IMR-90 (cell line): ENCODE results near the gene SENP5. TPM values are rescaled to one million over a fixed set of nuclear protein-coding genes. Genes with fewer than 3 reads are reported as not detected.
A peak's percentile ranks its signal among the peaks of the same experiment; 100 is the strongest.

Source experiments
- ATAC-seq: fragments of 200-7000 bp; cut with Tn5 transposase; 2 replicates; pipeline ENCODE4 v1.9.1; 2020; ENCODE audit warnings: low read depth, mild to moderate bottlenecking, moderate library complexity
- BruUV-seq: library from RNA; stranded (reverse); fragments of 400-500 nt; replicated peaks from 2 replicates; lab custom pipeline; 2021; lab: Mats Ljungman, UMichigan
- CTCF ChIA-PET: fragments of 300-600 bp; formaldehyde crosslinking; extraction: SDS; loops from one replicate; lab custom pipeline; 2021; ENCODE audit warnings: antibody characterized with exemption; lab: Yijun Ruan, JAX
- POLR2A ChIA-PET: fragments of 300-600 bp; sonication (Branson Sonifier 250); formaldehyde crosslinking; loops from one replicate; lab custom pipeline; 2022; ENCODE audit warnings: antibody characterized with exemption; ENCODE audit not compliant: unreplicated experiment; lab: Charles Lee
- DNase-seq: peaks from one replicate; pipeline ENCODE4 v3.0.0; 2013
- H2AFZ ChIP-seq: replicated peaks from 2 replicates; pipeline ENCODE3; 2013; ENCODE audit warnings: low read length, mild to moderate bottlenecking; ENCODE audit not compliant: poor library complexity
- H2AK5ac ChIP-seq: 2 replicates; pipeline ENCODE4 v1.6.1; 2013; ENCODE audit warnings: low read depth, low read length, inconsistent platforms
- H2AK9ac ChIP-seq: replicated peaks from 2 replicates; pipeline ENCODE3; 2013; ENCODE audit warnings: mild to moderate bottlenecking, low read depth, low read length, moderate library complexity; ENCODE audit not compliant: poor library complexity
- H2BK120ac ChIP-seq: 2 replicates; pipeline ENCODE4 v1.6.1; 2013; ENCODE audit warnings: low read depth, low read length, inconsistent platforms
- H2BK15ac ChIP-seq: 3 replicates; pipeline ENCODE4 v1.6.1; 2013; ENCODE audit warnings: low read depth, low read length, inconsistent platforms
- H2BK20ac ChIP-seq: 2 replicates; pipeline ENCODE4 v1.6.1; 2013; ENCODE audit warnings: low read depth, mild to moderate bottlenecking, inconsistent platforms, low read length, moderate library complexity
- H2BK5ac ChIP-seq: 2 replicates; pipeline ENCODE4 v1.6.1; 2013; ENCODE audit warnings: mild to moderate bottlenecking, low read depth, low read length, inconsistent platforms; ENCODE audit not compliant: poor library complexity, severe bottlenecking
- H3K14ac ChIP-seq: replicated peaks from 2 replicates; pipeline ENCODE4 v1.6.1; 2013; ENCODE audit warnings: low read depth, low read length, inconsistent platforms
- H3K18ac ChIP-seq: 2 replicates; pipeline ENCODE4 v1.6.1; 2013; ENCODE audit warnings: low read depth, low read length, control low read depth
- H3K23ac ChIP-seq: 2 replicates; pipeline ENCODE4 v1.6.1; 2013; ENCODE audit warnings: low read depth, low read length, inconsistent platforms
- H3K27ac ChIP-seq: 2 replicates; pipeline ENCODE4 v1.5.1; 2013; ENCODE audit warnings: mild to moderate bottlenecking, control low read depth, low read length; ENCODE audit not compliant: insufficient read depth
- H3K27me3 ChIP-seq: 2 replicates; pipeline ENCODE4 v1.6.1; 2013; ENCODE audit warnings: low read length; ENCODE audit not compliant: control insufficient read depth, insufficient read depth
- H3K36me3 ChIP-seq: 2 replicates; pipeline ENCODE4 v1.6.1; 2013; ENCODE audit warnings: low read length, mixed read lengths; ENCODE audit not compliant: control insufficient read depth, insufficient read depth
- H3K4ac ChIP-seq: 2 replicates; pipeline ENCODE4 v1.6.1; 2013; ENCODE audit warnings: low read depth, low read length, inconsistent platforms
- H3K4me1 ChIP-seq: 2 replicates; pipeline ENCODE4 v1.6.1; 2013; ENCODE audit warnings: low read length, mixed read lengths; ENCODE audit not compliant: control insufficient read depth, insufficient read depth
- H3K4me2 ChIP-seq: 2 replicates; pipeline ENCODE4 v1.6.1; 2013; ENCODE audit warnings: low read depth, mild to moderate bottlenecking, control low read depth, low read length, moderate library complexity
- H3K4me3 ChIP-seq: 2 replicates; pipeline ENCODE4 v1.5.1; 2013; ENCODE audit warnings: low read depth, mild to moderate bottlenecking, control low read depth, low read length, moderate library complexity; ENCODE audit not compliant: insufficient read depth
- H3K56ac ChIP-seq: 2 replicates; pipeline ENCODE4 v1.6.1; 2013; ENCODE audit warnings: low read length, inconsistent platforms; ENCODE audit not compliant: insufficient read depth; ENCODE audit errors: extremely low read depth
- H3K79me1 ChIP-seq, 2 experiments: 2 replicates each; pipeline ENCODE4 v1.6.1; 2013; ENCODE audit warnings: low read length in 2 of 2, inconsistent platforms in 1 of 2, low read depth in 1 of 2
- H3K9ac ChIP-seq: 2 replicates; pipeline ENCODE4 v1.6.1; 2013; ENCODE audit warnings: low read depth, low read length, control low read depth
- H3K9me1 ChIP-seq: 2 replicates; pipeline ENCODE4 v1.6.1; 2013; ENCODE audit warnings: low read length, inconsistent platforms; ENCODE audit not compliant: insufficient read depth
- H3K9me3 ChIP-seq: 2 replicates; pipeline ENCODE4 v1.6.1; 2013; ENCODE audit warnings: low read length; ENCODE audit not compliant: control insufficient read depth, insufficient read depth
- H4K20me1 ChIP-seq: 2 replicates; pipeline ENCODE4 v1.6.1; 2013; ENCODE audit warnings: low read length, inconsistent platforms; ENCODE audit not compliant: insufficient read depth
- H4K5ac ChIP-seq: 2 replicates; pipeline ENCODE4 v1.6.1; 2013; ENCODE audit warnings: mild to moderate bottlenecking, low read depth, low read length, control low read depth
- H4K8ac ChIP-seq, 2 experiments: 2 replicates each; pipeline ENCODE4 v1.6.1; 2013; ENCODE audit warnings: low read depth in 2 of 2, low read length in 2 of 2, control low read depth in 1 of 2, inconsistent platforms in 1 of 2
- H4K91ac ChIP-seq: 2 replicates; pipeline ENCODE4 v1.6.1; 2013; ENCODE audit warnings: low read depth, low read length, inconsistent platforms; ENCODE audit not compliant: insufficient read depth
- BHLHE40 ChIP-seq: fragments of 150-350 bp; IDR thresholded peaks from 2 replicates; pipeline ENCODE4 v1.6.1; 2016; ENCODE audit warnings: mild to moderate bottlenecking, low read depth, low read length
- CEBPB ChIP-seq: IDR thresholded peaks from 2 replicates; pipeline ENCODE4 v1.6.1; 2012; ENCODE audit warnings: low read depth, low read length, improper control_type of control experiment
- CTCF ChIP-seq: conservative IDR thresholded peaks from 2 replicates; pipeline ENCODE4 v1.5.1; 2012; ENCODE audit warnings: mild to moderate bottlenecking, low read depth, low read length, improper control_type of control experiment
- ELK1 ChIP-seq: fragments of 150-350 bp; IDR thresholded peaks from 2 replicates; pipeline ENCODE4 v1.6.1; 2016; ENCODE audit warnings: low read depth, mild to moderate bottlenecking, low read length, moderate library complexity, borderline replicate concordance
- FOS ChIP-seq: fragments of 150-350 bp; IDR thresholded peaks from 2 replicates; pipeline ENCODE4 v1.6.1; 2016; ENCODE audit warnings: low read depth, low read length
- MAZ ChIP-seq: IDR thresholded peaks from 2 replicates; pipeline ENCODE4 v1.6.1; 2012; ENCODE audit warnings: low read depth, mild to moderate bottlenecking, low read length, improper control_type of control experiment, moderate library complexity, borderline replicate concordance
- MXI1 ChIP-seq: IDR thresholded peaks from 2 replicates; pipeline ENCODE4 v1.6.1; 2012; ENCODE audit warnings: low read depth, mild to moderate bottlenecking, low read length, moderate library complexity, borderline replicate concordance
- NFE2L2 ChIP-seq: fragments of 150-350 bp; IDR thresholded peaks from 2 replicates; pipeline ENCODE4 v1.6.1; 2016; ENCODE audit warnings: low read depth, mild to moderate bottlenecking, low read length
- POLR2A ChIP-seq: IDR thresholded peaks from 2 replicates; pipeline ENCODE4 v1.6.1; 2012; ENCODE audit warnings: mild to moderate bottlenecking, low read depth, low read length
- RAD21 ChIP-seq: IDR thresholded peaks from 2 replicates; pipeline ENCODE4 v1.6.1; 2012; ENCODE audit warnings: low read length, improper control_type of control experiment
- RCOR1 ChIP-seq: IDR thresholded peaks from 2 replicates; pipeline ENCODE4 v1.6.1; 2012; ENCODE audit warnings: mild to moderate bottlenecking, low read length, improper control_type of control experiment; ENCODE audit not compliant: insufficient replicate concordance
- SMC3 ChIP-seq: fragments of 150-350 bp; IDR thresholded peaks from 2 replicates; pipeline ENCODE4 v1.6.1; 2016; ENCODE audit warnings: low read depth, mild to moderate bottlenecking, antibody characterized with exemption, low read length, moderate library complexity
- USF2 ChIP-seq: fragments of 150-350 bp; IDR thresholded peaks from 2 replicates; pipeline ENCODE4 v1.6.1; 2017; ENCODE audit warnings: mild to moderate bottlenecking, antibody characterized with exemption, low read length, low read depth
- WGBS, 2 experiments: methylation state at CpG; one replicate each; pipeline versions ENCODE4 v1.1.5 to v1.1.7; 2013; ENCODE audit warnings: missing lambda C conversion rate in 2 of 2; ENCODE audit not compliant: insufficient read length in 1 of 2; ENCODE audit errors: extremely low coverage in 2 of 2; 5-methylcytosine and 5-hydroxymethylcytosine counted together
- dilution Hi-C: fragments of 300-500 bp; cut with HindIII; formaldehyde crosslinking; loops from one replicate; pipeline ENCODE4 v1.14.3; 2018; ENCODE audit warnings: low sequenced_read_pairs; ENCODE audit not compliant: unreplicated experiment
- in situ Hi-C: fragments of 300-500 bp; cut with MboI; formaldehyde crosslinking; loops from 3 replicates; pipeline ENCODE4 v1.14.3; 2019; ENCODE audit warnings: low sequenced_read_pairs, inconsistent platforms, mixed read lengths
- intact Hi-C: fragments of 100-400 bp; cut with micrococcal nuclease; formaldehyde crosslinking; loops from 2 replicates; pipeline ENCODE4 v1.10.0; 2022
- polyA plus RNA-seq, 3 experiments: library from polyadenylated mRNA; depleted of rRNA; stranded (reverse); fragments of >200 nt; gene quantifications; 2 replicates each; pipeline ENCODE4 v1.2.3, GENCODE V29; 2012; ENCODE audit warnings: low replicate concordance in 1 of 3
- total RNA-seq: library from RNA; depleted of rRNA; stranded (reverse); fragments of >200 nt; gene quantifications from 2 replicates; pipeline ENCODE4 v1.2.3, GENCODE V29; 2012

SENP5 gene
- total and polyA plus RNA-seq, 2 of the 4 experiments (the other 2 are of a cell fraction), result 7.4 to 44.4 TPM

- no TSS peak for BruUV-seq
- H3K27me3 ChIP-seq, result no peaks in the 10 kb centered on the region
- H3K79me1 ChIP-seq, result peaks cover 5 to 43% of the 10 kb centered on the region in 2 experiments
- intact Hi-C loops, result loop anchor here (5.0 to 10.0 kb wide), 3 partner anchors 75 to 338 kb away; partner anchors contain the start of gene SENP5
- H4K20me1 ChIP-seq, result peaks cover 18% of the 10 kb centered on the region
- peak within 1 kb of the TSS; percentile 98 for H3K4ac ChIP-seq
- H4K5ac ChIP-seq, result peak within 1 kb of the TSS; percentile 54
- in situ Hi-C loops, result no loop called here
- peak within 1 kb of the TSS; percentile 89 for H3K9ac ChIP-seq
- POLR2A ChIA-PET, result interaction anchor here (0.5 kb wide), 1 partner anchor 66 kb away, joined by 4 read pairs; no protein-coding TSS in a partner anchor
- peak within 1 kb of the TSS; percentile 92 for H4K91ac ChIP-seq
- 0% methylated on average over 47 of the region's 77 CpGs; no CpG with 5 or more reads in 1 of the 2 experiments for WGBS, 2 experiments
- H3K4me2 ChIP-seq, result peak within 1 kb of the TSS; percentile 99
- H3K14ac ChIP-seq, result peak within 1 kb of the TSS; percentile 99
- H3K9me1 ChIP-seq, result no peaks in the 10 kb centered on the region; the same call in 1 of the 2 replicates
- peaks cover 5% of the 10 kb centered on the region for H3K4me1 ChIP-seq
- no peak within 1 kb of the TSS for H2BK20ac ChIP-seq
- H2AK5ac ChIP-seq, result peak within 1 kb of the TSS; percentile 72
- peak within 1 kb of the TSS; percentile 18 for H3K18ac ChIP-seq
- peak within 1 kb of the TSS; percentile 97 for H2AFZ ChIP-seq
- H2BK120ac ChIP-seq, result peak within 1 kb of the TSS; percentile 52; the same call in 1 of the 2 replicates
- DNase-seq, result peak; percentile 98
- ATAC-seq, result peak; percentile 94
- H2AK9ac ChIP-seq, result peak within 1 kb of the TSS; percentile 99
- H3K27ac ChIP-seq, result peak within 1 kb of the TSS; percentile 86
- H3K4me3 ChIP-seq, result peak within 1 kb of the TSS; percentile 78
- H3K56ac ChIP-seq, result peak within 1 kb of the TSS; percentile 86
- peaks cover 16% of the 10 kb centered on the region for H3K36me3 ChIP-seq
- H2BK15ac ChIP-seq, result no peak within 1 kb of the TSS
- no peaks in the 10 kb centered on the region for H3K9me3 ChIP-seq
- peak within 1 kb of the TSS; percentile 93 for H3K23ac ChIP-seq
- peak within 1 kb of the TSS; percentile 90 to 95 for H4K8ac ChIP-seq
- peak within 1 kb of the TSS; percentile 73 for H2BK5ac ChIP-seq
- dilution Hi-C loops, result no loop called here
- peak; percentile 90 for TF ChIP-seq POLR2A
- no peak for TF ChIP-seq RCOR1
- TF ChIP-seq NFE2L2, result no peak
- TF ChIP-seq MXI1, result peak; percentile 92; the same call in 1 of the 2 replicates
- no peak for TF ChIP-seq ELK1
- peak; percentile 52 for TF ChIP-seq USF2
- TF ChIP-seq MAZ, result 0 out of 2 replicates have a peak, but pooled peaks have one; percentile 62
- no peak for TF ChIP-seq FOS
- TF ChIP-seq RAD21, result peak; percentile 29; the same call in 1 of the 2 replicates
- peak; percentile 87 for TF ChIP-seq BHLHE40
- TF ChIP-seq CTCF, result peak; percentile 72
- TF ChIP-seq SMC3, result no peak; the same call in 1 of the 2 replicates
- peak; percentile 40; the same call in 1 of the 2 replicates for TF ChIP-seq CEBPB
- CTCF ChIA-PET, result interaction anchor here (0.6 to 1.5 kb wide), 4 partner anchors 13 to 71 kb away, joined by 3 to 5 read pairs (median 3); no protein-coding TSS in a partner anchor
Measured at GRCh38 chr3:196942226-196942914, 74.7 kb downstream of the SENP5 start, which contains the start of gene NCBP2. Gene NCBP2 (minus strand): TSS chr3:196942528. CDS start chr3:196942503, 25 bp downstream.
